Hepatocyte (in vitro differentiated cells): Measurements from ENCODE around the gene TARBP2. TPM values are rescaled to one million over a fixed set of nuclear protein-coding genes. Genes with fewer than 3 reads are reported as not detected.
"Not testable (repeated sequence)": the region's sequence is repeated elsewhere in the genome, so short reads cannot be mapped to it uniquely, and the experiment has no call there.

Experiments
- DNase-seq: peaks from one replicate; pipeline ENCODE4 v3.0.0-alpha.2; 2016; ENCODE audit warnings: low spot score
- H2AFZ ChIP-seq: fragments of 200-600 bp; sonication (generic); 2 replicates; pipeline ENCODE4 v1.6.0; 2016; ENCODE audit warnings: antibody characterized with exemption, mild to moderate bottlenecking
- H3K27ac ChIP-seq: fragments of 200-600 bp; sonication (generic); 2 replicates; pipeline ENCODE4 v1.5.1; 2016; ENCODE audit warnings: mild to moderate bottlenecking
- H3K27me3 ChIP-seq: fragments of 200-600 bp; sonication (generic); 2 replicates; pipeline ENCODE4 v1.6.1; 2016
- H3K36me3 ChIP-seq: fragments of 200-600 bp; sonication (generic); replicated peaks from 2 replicates; pipeline ENCODE4 v1.5.1; 2016; ENCODE audit warnings: low read depth; ENCODE audit not compliant: insufficient read depth
- H3K4me1 ChIP-seq: fragments of 200-600 bp; sonication (generic); 2 replicates; pipeline ENCODE4 v1.5.1; 2016; ENCODE audit warnings: mild to moderate bottlenecking, moderate library complexity; ENCODE audit not compliant: insufficient read depth
- H3K4me2 ChIP-seq: fragments of 200-600 bp; sonication (generic); 2 replicates; pipeline ENCODE4 v1.6.0; 2016
- H3K4me3 ChIP-seq: fragments of 200-600 bp; sonication (generic); 2 replicates; pipeline ENCODE4 v1.5.1; 2016; ENCODE audit warnings: mild to moderate bottlenecking
- H3K79me2 ChIP-seq: fragments of 200-600 bp; sonication (generic); 2 replicates; pipeline ENCODE4 v1.6.0; 2017; ENCODE audit warnings: mild to moderate bottlenecking
- H3K9me2 ChIP-seq: fragments of 200-600 bp; sonication (generic); replicated peaks from 2 replicates; pipeline ENCODE4 v1.6.0; 2017; ENCODE audit warnings: mild to moderate bottlenecking; ENCODE audit not compliant: insufficient read depth
- H3K9me3 ChIP-seq: fragments of 200-600 bp; sonication (generic); 2 replicates; pipeline ENCODE4 v1.5.1; 2016; ENCODE audit warnings: low read depth, mild to moderate bottlenecking
- H4K20me1 ChIP-seq: fragments of 200-600 bp; sonication (generic); 2 replicates; pipeline ENCODE4 v1.6.0; 2016; ENCODE audit warnings: mild to moderate bottlenecking; ENCODE audit not compliant: insufficient read depth, poor library complexity, severe bottlenecking
- CTCF ChIP-seq: fragments of 200-600 bp; sonication (generic); IDR thresholded peaks from 2 replicates; pipeline ENCODE4 v1.5.1; 2016; ENCODE audit warnings: antibody characterized with exemption, mild to moderate bottlenecking; ENCODE audit not compliant: poor library complexity
- EZH2 ChIP-seq: fragments of 200-600 bp; sonication (generic); IDR thresholded peaks from 2 replicates; pipeline ENCODE4 v1.6.1; 2016; ENCODE audit warnings: antibody characterized with exemption, mild to moderate bottlenecking, borderline replicate concordance
- EZH2phosphoT487 ChIP-seq: fragments of 200-600 bp; sonication (generic); IDR thresholded peaks from one replicate; pipeline ENCODE4 v1.6.1; 2018; ENCODE audit warnings: antibody characterized with exemption, mild to moderate bottlenecking, low read depth, moderate library complexity; ENCODE audit not compliant: unreplicated experiment, severe bottlenecking
- WGBS: methylation state at CpG from one replicate; pipeline ENCODE4 v1.1.6; 2016; ENCODE audit warnings: low lambda C conversion rate; ENCODE audit errors: missing lambda C conversion rate; 5-methylcytosine and 5-hydroxymethylcytosine counted together
- polyA plus RNA-seq: library from polyadenylated mRNA; unstranded; fragments of >200 nt; fragmentation: Nextera tagmentation; extraction: Ambion mirVana; gene quantifications from 2 replicates; pipeline ENCODE4 v1.2.1, GENCODE V29; 2016
- total RNA-seq: library from RNA; depleted of rRNA; stranded (reverse); fragments of >200 nt; gene quantifications from 2 replicates; pipeline ENCODE4 v1.2.3, GENCODE V29; 2014

The TARBP2 gene
- total and polyA plus RNA-seq, 2 experiments from 2014 or later = 39.1 to 88.6 TPM

DNA sequence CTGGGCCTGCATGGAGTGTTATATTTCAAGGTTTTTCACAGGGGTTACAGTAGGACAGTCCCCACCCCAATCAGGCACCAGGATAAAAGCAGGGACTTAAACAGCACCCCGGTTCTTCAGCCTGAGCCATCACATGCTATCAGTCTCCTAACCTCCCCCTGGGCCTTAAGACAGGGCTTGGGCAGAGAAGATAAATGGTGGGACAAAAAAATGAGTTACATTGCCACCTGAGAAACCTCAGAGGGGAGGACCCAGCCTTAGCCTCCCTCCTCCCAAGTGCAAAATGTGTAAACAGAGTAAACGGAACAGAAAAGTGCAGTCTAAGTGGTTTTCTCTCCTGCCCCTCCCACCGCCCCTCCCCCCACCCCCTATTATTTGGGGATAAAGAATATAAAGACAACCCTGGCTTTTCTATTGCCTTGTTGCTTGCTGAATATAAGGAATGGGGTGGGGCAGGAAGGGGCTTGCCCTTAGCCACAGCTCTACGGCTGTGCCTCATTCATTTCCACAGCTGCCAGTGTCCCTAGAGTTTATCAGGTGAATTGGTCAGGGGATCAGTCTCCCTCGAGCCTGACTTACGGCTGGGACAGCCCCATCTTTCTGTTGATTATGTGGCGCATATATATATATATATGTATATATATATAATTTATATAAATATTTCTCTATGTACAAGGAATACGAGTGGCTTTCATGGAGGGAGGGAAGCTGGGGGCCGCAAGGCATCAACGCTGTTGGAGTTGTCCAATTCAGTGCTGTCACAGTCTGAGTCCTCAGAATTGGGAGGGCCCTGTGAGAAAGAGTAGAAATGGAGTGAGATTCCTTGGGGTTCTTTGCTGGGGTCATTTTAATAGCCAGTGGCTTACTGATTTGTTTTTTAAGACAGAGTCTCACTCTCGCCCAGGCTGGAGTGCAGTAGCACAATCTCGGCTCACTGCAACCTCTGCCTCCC, 20.3 kb upstream of the TARBP2 start:
- Histone ChIP-seq H2AFZ (no peak overlapping the region), H4K20me1 (peaks cover 57% of the 10 kb centered on the region), H3K79me2 (peaks cover 33% of the 10 kb centered on the region), H3K27me3 (no peaks in the 10 kb centered on the region), H3K36me3 (peaks cover 3% of the 10 kb centered on the region), H3K27ac (peak overlapping the region; percentile 23), H3K4me2 (no peak overlapping the region), H3K9me2 (no peaks in the 10 kb centered on the region), H3K9me3 (no peaks in the 10 kb centered on the region), H3K4me3 (no peak overlapping the region), H3K4me1 (no peaks in the 10 kb centered on the region)
- no peak for DNase-seq
- TF ChIP-seq CTCF (no peak), EZH2phosphoT487 (no peak), EZH2 (no peak)
- 83% methylated on average over 12 of the region's 12 CpGs for WGBS

- DNase-seq, H3K36me3 ChIP-seq, H3K27me3 ChIP-seq, H3K9me3 ChIP-seq, H3K4me2 ChIP-seq, H3K4me3 ChIP-seq, H3K4me1 ChIP-seq, H2AFZ ChIP-seq, H3K9me2 ChIP-seq: not testable (repeated sequence)
- Histone ChIP-seq H3K27ac (peak overlapping the region; percentile 10), H3K79me2 (peaks cover 26% of the 10 kb centered on the region), H4K20me1 (peaks cover 50% of the 10 kb centered on the region)
- 90% methylated on average over 6 of the region's 6 CpGs for WGBS
These were observed 19.6 kb upstream of the TARBP2 start for GRCh38 chr12:53481458-53481857.

GRCh38 chr12:53481939-53482586, 19.0 kb upstream of the TARBP2 start:
- Histone ChIP-seq H3K4me2 (no peak overlapping the region), H3K4me3 (no peak overlapping the region), H3K9me2 (no peaks in the 10 kb centered on the region), H3K4me1 (no peaks in the 10 kb centered on the region), H4K20me1 (peaks cover 44% of the 10 kb centered on the region), H2AFZ (no peak overlapping the region), H3K27me3 (no peaks in the 10 kb centered on the region), H3K79me2 (peaks cover 20% of the 10 kb centered on the region), H3K9me3 (no peaks in the 10 kb centered on the region), H3K36me3 (no peaks in the 10 kb centered on the region), H3K27ac (no peak overlapping the region)
- WGBS = 88% methylated on average over 9 of the region's 9 CpGs
- TF ChIP-seq EZH2 (no peak), EZH2phosphoT487 (no peak), CTCF (no peak)
- DNase-seq = peak; percentile 33

DNA sequence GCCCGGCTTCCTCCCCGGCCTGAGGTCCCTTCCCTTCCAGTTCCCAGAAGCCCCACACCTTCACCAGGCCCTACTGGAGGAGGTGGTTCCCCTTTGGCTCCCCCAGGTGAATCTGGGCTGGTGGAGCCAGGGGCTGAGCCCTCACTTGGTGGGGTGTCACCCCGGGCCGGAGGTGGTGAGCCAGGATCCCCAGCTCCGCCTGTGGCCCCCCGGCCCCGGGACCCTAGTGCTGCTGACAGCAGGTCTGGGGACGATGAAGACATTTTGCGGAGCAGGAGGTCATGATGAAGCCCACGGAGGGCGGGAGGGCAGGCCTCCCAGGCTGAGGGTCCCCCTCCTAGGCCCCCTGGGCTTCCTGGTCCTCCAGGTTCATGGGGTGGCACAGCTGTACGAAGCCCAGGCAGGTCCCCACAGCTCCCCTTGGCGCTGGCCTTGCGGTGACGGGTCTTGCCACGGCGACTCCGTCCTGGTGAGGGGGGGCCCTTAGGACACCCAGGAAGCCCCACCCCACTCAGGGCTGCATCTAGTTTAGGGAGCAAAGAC, 18.4 kb upstream of the TARBP2 start:
- DNase-seq = no peak
- peaks cover 38% of the 10 kb centered on the region for H4K20me1 ChIP-seq
- no peak overlapping the region for H3K4me3 ChIP-seq
- TF ChIP-seq EZH2 = no peak
- TF ChIP-seq EZH2phosphoT487 = no peak
- no peak for TF ChIP-seq CTCF
- WGBS = 93% methylated on average over 18 of the region's 18 CpGs
- H3K9me3 ChIP-seq = no peaks in the 10 kb centered on the region
- no peaks in the 10 kb centered on the region for H3K9me2 ChIP-seq
- H3K36me3 ChIP-seq = no peaks in the 10 kb centered on the region
- H3K79me2 ChIP-seq = peaks cover 17% of the 10 kb centered on the region
- H2AFZ ChIP-seq = no peak overlapping the region
- no peaks in the 10 kb centered on the region for H3K27me3 ChIP-seq
- no peaks in the 10 kb centered on the region for H3K4me1 ChIP-seq
- no peak overlapping the region for H3K4me2 ChIP-seq
- H3K27ac ChIP-seq = peak overlapping the region; percentile 13
